ENCODE data around the gene SCN7A.
"Not testable (repeated sequence)": the region's sequence is repeated elsewhere in the genome, so short reads cannot be mapped to it uniquely, and the experiment has no call there.

The SCN7A gene

GRCh38 chr2:166360426-166360825, 133.6 kb downstream of the SCN7A start:
- DNase-seq (ENCODE audit: low read depth in 2 of 2): no peak

- DNase-seq (ENCODE audit: low read depth in 2 of 2): not testable (repeated sequence)
Observed at GRCh38 chr2:166357950-166358321, 136.1 kb downstream of the SCN7A start.

GRCh38 chr2:166357068-166357949, 136.7 kb downstream of the SCN7A start:
- no peak for DNase-seq (ENCODE audit: low read depth in 2 of 2)

Data from stimulated activated CD8-positive, alpha-beta memory T cell treated with anti-CD3 and anti-CD28 coated beads, Interleukin-7, amount 100 ng/mL, for 4 hours (primary cell).